ENCODE measurements around the gene KRT78. TPM values are rescaled to one million over a fixed set of nuclear protein-coding genes. Genes with fewer than 3 reads are reported as not detected.

KRT78 gene
- total RNA-seq, 2 experiments from 2014 or later, result not detected

- no peak overlapping the region for H3K4me2 ChIP-seq (ENCODE audit: low read length)
- intact Hi-C loops (cut with micrococcal nuclease; ENCODE audit: unreplicated experiment), result no loop called here
- POLR2A ChIA-PET, result no interaction called here
- DNase-seq (ENCODE audit: low spot score), result no peak
- H3K9me3 ChIP-seq (ENCODE audit: low read length), result no peaks in the 10 kb centered on the region
- CTCF ChIA-PET (ENCODE audit: unreplicated experiment), result interaction anchor here (0.5 to 0.6 kb wide), 2 partner anchors 15 to 26 kb away, joined by 3 read pairs; no protein-coding TSS in a partner anchor
- no TSS peak for BruUV-seq (replicated peaks)
- no peak overlapping the region for H3K4me3 ChIP-seq (ENCODE audit: low read depth, low read length, poor library complexity, severe bottlenecking)
- H2AFZ ChIP-seq (ENCODE audit: low read length), result no peak overlapping the region
- TF ChIP-seq EZH2phosphoT487 (IDR thresholded peaks at IDR 0.05; ENCODE audit: borderline replicate concordance, low read depth, low read length) (no peak), CTCF (conservative IDR thresholded peaks at IDR 0.05; ENCODE audit: low read length) (no peak)
- H3K9me2 ChIP-seq (ENCODE audit: insufficient read depth, low read length), result no peaks in the 10 kb centered on the region
- no peaks in the 10 kb centered on the region for H3K36me3 ChIP-seq (ENCODE audit: insufficient read depth, low read length)
- H4K20me1 ChIP-seq (ENCODE audit: insufficient read depth, low read length), result no peaks in the 10 kb centered on the region
- H3K79me2 ChIP-seq (ENCODE audit: insufficient read depth, low read depth, low read length), result no peaks in the 10 kb centered on the region
- no peak overlapping the region for H3K27ac ChIP-seq (ENCODE audit: low read depth, low read length, poor library complexity, severe bottlenecking)
- no peaks in the 10 kb centered on the region for H3K4me1 ChIP-seq (ENCODE audit: insufficient read depth, low read length, poor library complexity, severe bottlenecking)
Measured at GRCh38 chr12:52862023-52862422, 13.2 kb upstream of the KRT78 start.

- ChIA-PET POLR2A (no interaction called here), CTCF (ENCODE audit: unreplicated experiment) (interaction anchor here (0.5 to 0.6 kb wide), 2 partner anchors 15 to 25 kb away, joined by 3 read pairs; no protein-coding TSS in a partner anchor)
- Histone ChIP-seq H3K9me3 (ENCODE audit: low read length) (no peaks in the 10 kb centered on the region), H3K9me2 (ENCODE audit: insufficient read depth, low read length) (no peaks in the 10 kb centered on the region), H3K27ac (ENCODE audit: low read depth, low read length, poor library complexity, severe bottlenecking) (no peak overlapping the region), H3K79me2 (ENCODE audit: insufficient read depth, low read depth, low read length) (no peaks in the 10 kb centered on the region), H3K4me2 (ENCODE audit: low read length) (no peak overlapping the region), H2AFZ (ENCODE audit: low read length) (no peak overlapping the region), H3K4me1 (ENCODE audit: insufficient read depth, low read length, poor library complexity, severe bottlenecking) (no peaks in the 10 kb centered on the region), H3K36me3 (ENCODE audit: insufficient read depth, low read length) (no peaks in the 10 kb centered on the region), H4K20me1 (ENCODE audit: insufficient read depth, low read length) (no peaks in the 10 kb centered on the region), H3K4me3 (ENCODE audit: low read depth, low read length, poor library complexity, severe bottlenecking) (no peak overlapping the region)
- intact Hi-C loops (cut with micrococcal nuclease; ENCODE audit: unreplicated experiment), result no loop called here
- TF ChIP-seq EZH2phosphoT487 (IDR thresholded peaks at IDR 0.05; ENCODE audit: borderline replicate concordance, low read depth, low read length) (no peak), CTCF (conservative IDR thresholded peaks at IDR 0.05; ENCODE audit: low read length) (no peak)
- no peak for DNase-seq (ENCODE audit: low spot score)
- BruUV-seq (replicated peaks), result no TSS peak
Measured at GRCh38 chr12:52861511-52861910, 12.7 kb upstream of the KRT78 start.

GRCh38 chr12:52860102-52860823 lies 11.5 kb upstream of the KRT78 start:
- Histone ChIP-seq H3K4me1 (ENCODE audit: insufficient read depth, low read length, poor library complexity, severe bottlenecking) (no peaks in the 10 kb centered on the region), H3K9me3 (ENCODE audit: low read length) (no peaks in the 10 kb centered on the region), H3K27ac (ENCODE audit: low read depth, low read length, poor library complexity, severe bottlenecking) (no peak overlapping the region), H3K79me2 (ENCODE audit: insufficient read depth, low read depth, low read length) (no peaks in the 10 kb centered on the region), H4K20me1 (ENCODE audit: insufficient read depth, low read length) (no peaks in the 10 kb centered on the region), H2AFZ (ENCODE audit: low read length) (no peak overlapping the region), H3K36me3 (ENCODE audit: insufficient read depth, low read length) (no peaks in the 10 kb centered on the region), H3K9me2 (ENCODE audit: insufficient read depth, low read length) (no peaks in the 10 kb centered on the region), H3K4me2 (ENCODE audit: low read length) (no peak overlapping the region), H3K4me3 (ENCODE audit: low read depth, low read length, poor library complexity, severe bottlenecking) (no peak overlapping the region)
- no TSS peak for BruUV-seq (replicated peaks)
- no peak for DNase-seq (ENCODE audit: low spot score)
- ChIA-PET CTCF (ENCODE audit: unreplicated experiment) (no interaction called here), POLR2A (no interaction called here)
- no peak for TF ChIP-seq CTCF (conservative IDR thresholded peaks at IDR 0.05; ENCODE audit: low read length)
- TF ChIP-seq EZH2phosphoT487 (IDR thresholded peaks at IDR 0.05; ENCODE audit: borderline replicate concordance, low read depth, low read length), result no peak
- intact Hi-C loops (cut with micrococcal nuclease; ENCODE audit: unreplicated experiment), result no loop called here
